ENCODE data around the gene STAT5B.
"Not testable (repeated sequence)": the region's sequence is repeated elsewhere in the genome, so short reads cannot be mapped to it uniquely, and the experiment has no call there.

Gene STAT5B

GRCh38 chr17:42276359-42276608, at the start of gene STAT5B:
Gene STAT5B, minus strand, starts transcription at chr17:42276391. Its CDS starts 44,264 bp downstream, at chr17:42232127.
- peak; percentile 65 to 72 for DNase-seq

GRCh38 chr17:42325026-42325425, 48.8 kb upstream of the STAT5B start:
- no peak for DNase-seq

GRCh38 chr17:42323268-42323773, 47.1 kb upstream of the STAT5B start:
- no peak for DNase-seq

- peak; percentile 93 for DNase-seq
Measured at GRCh38 chr17:42322382-42323267, 46.4 kb upstream of the STAT5B start.

GRCh38 chr17:42321555-42321954, 45.4 kb upstream of the STAT5B start:
- DNase-seq = no peak

GRCh38 chr17:42317967-42318366, 41.8 kb upstream of the STAT5B start:
- DNase-seq = not testable (repeated sequence)

- no peak for DNase-seq
Measured at GRCh38 chr17:42317266-42317845, 41.2 kb upstream of the STAT5B start.

- DNase-seq = no peak
Measured at GRCh38 chr17:42316755-42317154, 40.6 kb upstream of the STAT5B start.

- peak; percentile 20 to 41 for DNase-seq
Measured at GRCh38 chr17:42315402-42316156, 39.4 kb upstream of the STAT5B start.

- DNase-seq = peak in 1 of 2 donors; percentile 31
Measured at GRCh38 chr17:42313773-42314566, 37.8 kb upstream of the STAT5B start.

- DNase-seq = no peak
Measured at GRCh38 chr17:42313389-42313772, 37.2 kb upstream of the STAT5B start.

GRCh38 chr17:42312285-42313130, 36.3 kb upstream of the STAT5B start:
- peak; percentile 77 to 78 for DNase-seq

- no peak for DNase-seq
Measured at GRCh38 chr17:42312035-42312284, 35.8 kb upstream of the STAT5B start.

- DNase-seq = peak in 1 of 2 donors; percentile 46
Measured at GRCh38 chr17:42311240-42312034, 35.2 kb upstream of the STAT5B start.

- DNase-seq = no peak
Measured at GRCh38 chr17:42310787-42311215, 34.6 kb upstream of the STAT5B start.

- DNase-seq = no peak
Measured at GRCh38 chr17:42309986-42310786, 34.0 kb upstream of the STAT5B start.

GRCh38 chr17:42309142-42309541, 33.0 kb upstream of the STAT5B start:
- no peak for DNase-seq

- DNase-seq = no peak
Measured at GRCh38 chr17:42308446-42308845, 32.3 kb upstream of the STAT5B start.

- DNase-seq = no peak
Measured at GRCh38 chr17:42307362-42307927, 31.3 kb upstream of the STAT5B start.

GRCh38 chr17:42306385-42306667, 30.1 kb upstream of the STAT5B start:
- no peak for DNase-seq
